ENCODE results near the gene BIRC6. TPM values are rescaled to one million over a fixed set of nuclear protein-coding genes. Genes with fewer than 3 reads are reported as not detected.

The BIRC6 gene
- total and polyA plus RNA-seq, 11 donors, result 11.0 to 68.0 (median 51.9) TPM

DNA sequence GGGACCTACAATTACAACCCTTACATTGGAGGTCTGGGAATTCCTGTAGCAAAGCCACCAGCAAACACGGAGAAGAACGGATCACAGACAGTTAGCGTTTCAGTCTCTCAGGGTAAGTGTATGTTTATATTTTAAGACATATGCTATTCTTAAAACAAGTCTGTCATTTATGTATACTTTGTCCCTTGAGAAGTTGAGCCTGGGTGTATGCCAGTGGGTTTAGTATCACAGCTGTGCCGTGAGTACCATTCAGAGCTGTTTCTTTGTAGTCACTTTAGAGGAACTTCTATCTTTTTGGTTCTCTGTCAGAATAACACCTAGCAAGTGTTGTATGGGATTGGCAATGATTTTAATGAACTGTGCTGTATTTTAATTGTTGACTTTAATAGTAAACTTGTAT, 125.6 kb downstream of the BIRC6 start:
- H3K9me3 ChIP-seq, result no peaks in the 10 kb centered on the region
- H3K4me3 ChIP-seq, result no peak overlapping the region
- H3K27me3 ChIP-seq, result no peaks in the 10 kb centered on the region
- TF ChIP-seq, protein P1, sequence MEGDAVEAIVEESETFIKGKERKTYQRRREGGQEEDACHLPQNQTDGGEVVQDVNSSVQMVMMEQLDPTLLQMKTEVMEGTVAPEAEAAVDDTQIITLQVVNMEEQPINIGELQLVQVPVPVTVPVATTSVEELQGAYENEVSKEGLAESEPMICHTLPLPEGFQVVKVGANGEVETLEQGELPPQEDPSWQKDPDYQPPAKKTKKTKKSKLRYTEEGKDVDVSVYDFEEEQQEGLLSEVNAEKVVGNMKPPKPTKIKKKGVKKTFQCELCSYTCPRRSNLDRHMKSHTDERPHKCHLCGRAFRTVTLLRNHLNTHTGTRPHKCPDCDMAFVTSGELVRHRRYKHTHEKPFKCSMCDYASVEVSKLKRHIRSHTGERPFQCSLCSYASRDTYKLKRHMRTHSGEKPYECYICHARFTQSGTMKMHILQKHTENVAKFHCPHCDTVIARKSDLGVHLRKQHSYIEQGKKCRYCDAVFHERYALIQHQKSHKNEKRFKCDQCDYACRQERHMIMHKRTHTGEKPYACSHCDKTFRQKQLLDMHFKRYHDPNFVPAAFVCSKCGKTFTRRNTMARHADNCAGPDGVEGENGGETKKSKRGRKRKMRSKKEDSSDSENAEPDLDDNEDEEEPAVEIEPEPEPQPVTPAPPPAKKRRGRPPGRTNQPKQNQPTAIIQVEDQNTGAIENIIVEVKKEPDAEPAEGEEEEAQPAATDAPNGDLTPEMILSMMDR (IDR thresholded peaks at IDR 0.05), result no peak
- TF ChIP-seq POLR2A (IDR thresholded peaks at IDR 0.05), result no peak
- H3K36me3 ChIP-seq, result peaks cover 0 to 100% (median 96%) of the 10 kb centered on the region in 9 donors
- DNase-seq (no peak), ATAC-seq (no peak)
- intact Hi-C loops (cut with DNase I), result no loop called here
- H3K4me1 ChIP-seq, result peaks cover 0 to 8% (median 0%) of the 10 kb centered on the region in 12 donors
- H3K27ac ChIP-seq, result no peak overlapping the region
- WGBS, 4 donors, result 72 to 88% (median 76%) methylated on average over 4 of the region's 4 CpGs

DNA sequence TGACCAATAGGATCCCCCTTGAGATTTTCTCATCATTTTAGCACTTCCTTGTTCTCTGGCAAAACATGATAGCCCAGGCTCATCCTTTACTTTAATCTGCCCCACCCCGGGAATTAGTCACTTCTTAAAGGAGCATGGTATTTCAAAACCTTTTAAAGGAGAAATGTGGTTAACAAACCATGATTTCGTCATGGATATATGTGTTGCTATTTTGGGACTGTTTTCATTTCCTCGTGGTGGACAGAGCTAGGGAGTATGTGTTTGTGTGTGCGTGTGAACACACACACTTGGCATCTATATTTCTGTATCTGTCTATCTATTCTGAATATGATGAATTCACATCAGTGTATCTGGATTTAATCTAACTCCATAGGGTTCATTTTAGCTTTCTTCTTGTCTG, 128.1 kb downstream of the BIRC6 start:
- H3K27ac ChIP-seq, result no peak overlapping the region

DNA sequence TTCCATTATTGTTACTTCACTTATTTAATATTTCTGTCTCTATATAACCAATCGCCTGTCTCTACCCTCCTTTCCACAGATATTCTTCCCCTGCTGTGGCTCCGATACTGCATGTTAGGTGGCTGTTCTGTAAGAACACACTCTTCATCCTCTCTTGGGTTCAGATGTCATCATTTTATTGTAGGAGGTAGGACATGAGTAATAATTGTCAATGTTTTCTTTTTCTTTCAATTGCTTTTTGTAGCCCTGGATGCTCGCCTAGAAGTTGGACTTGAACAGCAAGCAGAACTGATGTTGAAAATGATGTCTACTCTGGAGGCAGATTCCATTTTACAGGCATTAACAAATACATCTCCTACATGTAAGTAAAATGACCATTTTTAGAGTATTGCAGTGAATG, 128.6 kb downstream of the BIRC6 start:
- Histone ChIP-seq H3K9me3 (no peaks in the 10 kb centered on the region), H3K4me1 (peaks cover 0 to 8% (median 0%) of the 10 kb centered on the region in 12 donors), H3K36me3 (peaks cover 0 to 100% (median 96%) of the 10 kb centered on the region in 9 donors), H3K4me3 (no peak overlapping the region), H3K27ac (no peak overlapping the region), H3K27me3 (no peaks in the 10 kb centered on the region)
- intact Hi-C loops (cut with DNase I), result no loop called here
- 96 to 97% (median 96%) methylated on average over 3 of the region's 3 CpGs for WGBS, 4 donors
- DNase-seq, result no peak
- TF ChIP-seq, protein P1 (IDR thresholded peaks at IDR 0.05), result no peak
- no peak for TF ChIP-seq POLR2A (IDR thresholded peaks at IDR 0.05)
- ATAC-seq, result no peak

More for the DNA sequence above, 128.1 kb downstream of the BIRC6 start:
- Histone ChIP-seq H3K9me3 (no peaks in the 10 kb centered on the region), H3K4me1 (peaks cover 0 to 8% (median 0%) of the 10 kb centered on the region in 12 donors), H3K27me3 (no peaks in the 10 kb centered on the region), H3K36me3 (peaks cover 0 to 100% (median 96%) of the 10 kb centered on the region in 9 donors), H3K4me3 (no peak overlapping the region)
- ATAC-seq (peak in 3 of 4 donors; percentile 26 to 51 (median 34)), DNase-seq (no peak)
- TF ChIP-seq, protein P1 (IDR thresholded peaks at IDR 0.05), result no peak
- TF ChIP-seq POLR2A (IDR thresholded peaks at IDR 0.05), result no peak
- intact Hi-C loops (cut with DNase I), result no loop called here
- WGBS, 4 donors, result 52 to 57% (median 53%) methylated on average over 4 of the region's 4 CpGs

DNA sequence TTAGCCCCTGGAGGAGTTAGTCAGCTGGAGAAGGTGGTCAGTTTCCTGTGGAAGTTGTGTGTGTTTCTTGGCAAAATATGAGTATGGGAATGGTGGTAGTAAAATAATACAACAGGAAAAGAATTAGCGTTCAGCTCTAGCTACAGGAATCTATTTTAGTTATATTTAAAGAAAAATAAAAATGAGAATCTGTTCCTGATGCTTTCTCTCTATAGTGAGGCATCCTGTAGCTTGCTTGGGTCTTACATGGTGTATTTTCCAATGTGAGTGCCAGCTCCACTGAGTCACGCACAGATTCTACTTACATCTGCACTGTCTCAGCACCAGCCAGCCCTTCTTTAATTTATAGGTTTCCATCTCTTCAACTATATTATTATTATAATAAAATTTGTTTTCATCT, 132.2 kb downstream of the BIRC6 start:
- peaks cover 0 to 100% (median 80%) of the 10 kb centered on the region in 9 donors for H3K36me3 ChIP-seq
- 77 to 80% (median 80%) methylated on average over 2 of the region's 2 CpGs for WGBS, 4 donors
- no peak for TF ChIP-seq POLR2A (IDR thresholded peaks at IDR 0.05)
- TF ChIP-seq, protein P1 (IDR thresholded peaks at IDR 0.05), result no peak

More for the DNA sequence above, 132.2 kb downstream of the BIRC6 start:
- Histone ChIP-seq H3K4me1 (peaks cover 0 to 8% (median 0%) of the 10 kb centered on the region in 12 donors), H3K9me3 (no peaks in the 10 kb centered on the region), H3K27ac (no peak overlapping the region), H3K4me3 (no peak overlapping the region), H3K27me3 (no peaks in the 10 kb centered on the region)
- DNase-seq, result no peak
- no peak for ATAC-seq
- intact Hi-C loops (cut with DNase I), result no loop called here

Measured in heart left ventricle (tissue), 16 donors.